WTC11 (cell line): ENCODE results near the gene NEDD4L.

Experiments used
- ATF3 ChIP-seq: sonication (generic); formaldehyde crosslinking; conservative IDR thresholded peaks from 2 replicates; pipeline ENCODE4 v1.8.1; 2022; ENCODE audit warnings: mild to moderate bottlenecking, missing genetic modification reagents
- CTCF ChIP-seq: fragments of 200-600 bp; IDR thresholded peaks from 2 replicates; pipeline ENCODE4 v1.8.0; 2022; ENCODE audit warnings: antibody characterized with exemption
- FOXJ3 ChIP-seq: sonication (generic); formaldehyde crosslinking; IDR thresholded peaks from 2 replicates; pipeline ENCODE4 v1.9.0; 2021; ENCODE audit warnings: missing genetic modification reagents, mild to moderate bottlenecking, borderline replicate concordance
- FOXP1 ChIP-seq: sonication (generic); formaldehyde crosslinking; IDR thresholded peaks from 2 replicates; pipeline ENCODE4 v1.8.0; 2022; ENCODE audit warnings: missing genetic modification reagents, mild to moderate bottlenecking, moderate library complexity, borderline replicate concordance
- KAT7 ChIP-seq: sonication (generic); formaldehyde crosslinking; IDR thresholded peaks from 2 replicates; pipeline ENCODE4 v1.8.1; 2023; ENCODE audit warnings: missing genetic modification reagents, mild to moderate bottlenecking, borderline replicate concordance
- MXD4 ChIP-seq: fragments of 250-450 bp; sonication (Bioruptor Pico); IDR thresholded peaks from 2 replicates; pipeline ENCODE4 v1.8.0; 2021; ENCODE audit warnings: mild to moderate bottlenecking, moderate library complexity, borderline replicate concordance
- NR2C2 ChIP-seq: sonication (generic); formaldehyde crosslinking; IDR thresholded peaks from 2 replicates; pipeline ENCODE4 v1.8.0; 2022; ENCODE audit warnings: mild to moderate bottlenecking, missing genetic modification reagents
- ZNF232 ChIP-seq: sonication (generic); formaldehyde crosslinking; IDR thresholded peaks from 2 replicates; pipeline ENCODE4 v1.8.0; 2022; ENCODE audit warnings: mild to moderate bottlenecking, missing genetic modification reagents
- TF ChIP-seq, protein P1 (sequence below): sonication (generic); formaldehyde crosslinking; IDR thresholded peaks from 2 replicates; pipeline ENCODE4 v1.8.0; 2022; ENCODE audit warnings: mild to moderate bottlenecking, missing genetic modification reagents

- TF ChIP-seq CTCF (no peak), MXD4 (CRISPR knock-in tag) (no peak), ZNF232 (no peak), NR2C2 (CRISPR knock-in tag) (no peak), ATF3 (CRISPR knock-in tag) (no peak), FOXP1 (CRISPR knock-in tag) (no peak), KAT7 (CRISPR knock-in tag) (no peak), FOXJ3 (CRISPR knock-in tag) (no peak)
- TF ChIP-seq, protein P1, sequence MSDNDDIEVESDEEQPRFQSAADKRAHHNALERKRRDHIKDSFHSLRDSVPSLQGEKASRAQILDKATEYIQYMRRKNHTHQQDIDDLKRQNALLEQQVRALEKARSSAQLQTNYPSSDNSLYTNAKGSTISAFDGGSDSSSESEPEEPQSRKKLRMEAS = no peak
Measured at GRCh38 chr18:58360324-58360723, 316.3 kb downstream of the NEDD4L start.
